ENCODE measurements around the gene SSBP2.
A peak's percentile ranks its signal among the peaks of the same experiment; 100 is the strongest.
"Not testable (repeated sequence)": the region's sequence is repeated elsewhere in the genome, so short reads cannot be mapped to it uniquely, and the experiment has no call there.

Gene SSBP2

DNA sequence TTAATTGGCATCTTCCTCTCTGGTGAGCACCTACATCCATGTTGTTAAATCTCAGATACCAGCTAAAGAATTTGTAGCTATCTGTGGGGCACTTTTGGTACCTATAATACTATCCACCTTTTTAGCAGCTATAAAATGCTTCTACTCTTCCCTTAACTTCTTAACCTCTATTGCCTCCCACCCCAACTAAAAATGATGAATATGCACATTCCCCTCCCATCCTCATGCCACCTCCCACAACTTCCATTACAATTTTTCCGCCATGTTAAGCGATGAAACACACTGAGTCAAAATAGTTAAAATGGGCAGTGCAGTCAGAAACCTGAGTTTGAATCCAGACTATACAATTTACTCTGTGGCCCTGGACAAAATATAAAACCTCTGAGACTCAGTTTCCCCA, 10.1 kb downstream of the SSBP2 start:
- DNase-seq, result no peak

DNA sequence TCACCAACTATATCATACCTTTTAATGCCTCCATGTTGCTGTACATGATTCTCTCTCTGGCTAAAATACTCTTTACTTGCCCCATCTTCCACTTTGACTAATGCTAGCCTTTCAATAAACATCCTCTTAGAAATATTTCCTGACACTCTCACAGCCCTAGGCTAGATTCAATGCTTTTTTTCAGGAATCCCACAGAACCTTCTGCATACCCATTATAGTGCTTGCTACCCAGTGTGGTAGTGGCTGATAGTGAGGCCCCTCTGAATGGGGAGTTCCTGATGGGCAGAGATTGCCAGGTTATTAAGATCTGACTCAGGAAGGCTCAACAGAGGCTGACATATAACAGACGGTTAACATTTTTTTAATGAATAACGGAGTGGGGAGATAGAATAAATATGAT, 11.6 kb downstream of the SSBP2 start:
- no peak for DNase-seq

DNA sequence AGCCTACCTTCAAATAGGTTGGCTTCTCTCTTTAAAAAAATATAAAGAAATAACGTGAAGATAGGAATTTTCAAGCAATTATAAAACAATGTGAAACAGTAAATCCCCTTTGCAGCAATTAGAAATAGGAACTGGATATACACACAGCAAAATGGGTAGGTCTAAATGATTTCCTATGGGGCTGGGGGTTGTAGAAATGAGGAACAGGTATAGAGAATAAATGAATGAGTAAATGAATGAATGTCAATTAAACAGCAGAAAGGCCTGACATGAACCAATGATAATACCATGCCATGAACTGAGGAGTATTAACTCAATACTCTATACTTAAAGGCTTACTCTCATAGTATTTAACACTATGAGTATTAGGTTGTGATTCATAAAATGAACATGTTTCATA, 21.6 kb downstream of the SSBP2 start:
- DNase-seq, result no peak

DNA sequence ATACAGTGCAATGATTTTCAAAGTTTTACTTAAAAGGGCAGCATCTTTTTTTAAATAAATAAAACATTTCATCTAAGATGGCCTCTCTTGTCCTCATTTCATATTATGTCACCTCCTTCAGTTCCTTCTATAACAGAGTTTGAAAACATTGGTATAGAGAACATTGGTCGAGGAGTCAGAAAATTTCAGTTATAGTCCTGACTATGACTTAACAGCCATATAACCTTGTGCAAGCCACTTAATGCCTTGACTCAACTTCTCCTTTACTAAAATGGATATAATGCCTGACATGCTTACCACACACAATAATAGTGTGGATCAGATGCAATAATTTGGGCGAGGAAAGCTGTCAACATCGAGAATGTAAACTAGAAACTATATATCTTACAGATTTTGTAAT, 22.6 kb downstream of the SSBP2 start:
- DNase-seq, result no peak

DNA sequence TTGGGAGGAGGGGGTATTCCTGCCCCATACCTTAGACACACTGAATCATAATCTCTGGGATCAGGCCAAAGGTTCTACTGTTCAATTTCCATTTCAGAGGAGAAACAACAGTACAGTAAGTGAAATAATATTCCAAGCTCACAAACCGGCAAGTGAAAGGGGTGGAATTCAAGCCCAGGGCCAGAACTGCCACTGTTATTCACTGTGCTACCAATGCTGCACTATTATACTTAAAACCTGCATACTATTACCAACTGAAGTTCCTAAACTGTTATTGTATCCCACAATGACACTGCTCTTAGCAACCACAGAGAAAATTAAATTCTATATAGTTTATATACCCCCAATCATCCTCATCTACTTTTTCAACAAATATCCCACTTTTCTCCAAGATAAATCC, 24.6 kb downstream of the SSBP2 start:
- no peak for DNase-seq

DNA sequence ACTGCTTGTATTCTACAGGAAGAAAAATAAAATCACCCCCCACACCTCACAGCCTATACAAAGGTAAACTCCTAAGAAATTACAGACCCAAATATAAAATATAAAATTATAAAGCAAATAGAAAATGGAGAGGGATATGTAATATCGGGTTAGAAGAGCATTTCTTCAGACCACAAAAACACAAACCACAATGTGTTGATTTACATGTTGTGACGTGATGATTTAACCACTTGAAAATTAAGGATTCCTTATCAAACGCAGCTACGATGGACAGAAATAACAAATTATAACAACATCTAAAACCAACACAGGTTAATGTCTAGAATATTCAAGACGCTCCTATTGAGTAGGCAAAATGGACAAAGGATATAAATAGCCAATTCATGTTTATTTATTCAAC, 26.3 kb downstream of the SSBP2 start:
- DNase-seq, result no peak

DNA sequence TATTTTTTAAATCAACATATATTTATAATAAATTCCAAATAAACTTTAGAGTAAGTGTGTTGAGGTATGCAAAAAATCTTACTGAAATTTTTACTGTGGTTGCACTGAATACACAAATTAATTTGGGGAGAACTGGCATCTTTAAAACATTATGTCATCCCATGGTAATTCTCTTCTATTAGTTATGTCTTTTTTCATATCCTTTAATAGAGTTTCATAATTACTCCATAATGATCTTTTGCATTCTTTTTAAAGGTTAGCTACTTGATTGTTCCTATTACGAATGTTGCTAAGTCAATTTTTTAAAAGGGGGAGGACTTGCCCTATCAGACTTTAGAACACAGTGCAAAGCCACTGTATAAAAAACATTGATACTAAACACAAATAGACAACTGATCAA, 26.8 kb downstream of the SSBP2 start:
- no peak for DNase-seq

DNA sequence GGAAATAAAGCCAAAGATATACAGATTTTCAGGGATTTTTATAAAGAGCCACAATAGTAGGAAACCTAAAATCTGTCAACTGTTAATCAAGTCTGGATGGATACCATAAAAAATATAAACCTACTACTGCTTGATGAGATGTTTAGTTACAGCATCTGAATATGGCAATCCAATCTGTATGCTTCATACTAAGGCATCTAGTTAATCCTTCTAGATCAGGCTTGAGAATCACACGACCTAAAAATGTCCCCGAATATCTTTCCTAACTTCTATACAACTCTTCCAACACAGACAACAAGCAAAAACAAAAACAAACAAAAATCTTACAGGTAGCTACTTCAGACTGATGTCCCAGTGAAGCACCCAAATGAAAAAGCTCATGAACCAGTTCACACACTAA, 29.8 kb downstream of the SSBP2 start:
- DNase-seq, result no peak

DNA sequence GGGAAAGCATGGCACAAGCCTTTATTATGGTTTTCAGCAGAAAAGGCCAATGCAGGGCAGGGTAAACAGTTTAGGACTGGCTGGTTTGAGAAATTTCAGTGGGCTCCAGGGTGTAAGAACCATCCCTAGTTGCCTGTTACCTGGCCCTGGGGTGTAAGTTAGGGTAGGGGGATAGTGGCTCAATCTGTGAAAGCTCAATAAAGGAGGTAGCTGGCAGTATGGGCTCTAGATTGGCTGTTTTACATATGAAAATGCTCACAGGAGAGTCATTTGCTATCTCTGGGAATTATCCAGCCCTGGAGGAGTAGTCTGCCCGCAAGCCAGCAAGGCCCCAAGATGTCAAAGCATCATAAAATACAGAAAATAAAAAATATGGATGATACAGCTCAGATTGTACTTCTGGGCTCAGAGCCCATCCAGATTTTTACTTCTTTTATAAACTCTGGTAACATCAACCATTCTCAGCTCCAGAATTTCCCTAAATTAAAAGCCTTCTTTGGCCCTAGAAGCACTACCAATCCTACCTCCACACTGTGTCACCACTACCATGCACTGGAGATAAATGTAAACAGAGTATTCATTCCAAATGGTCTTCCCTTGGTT, 31.1 kb downstream of the SSBP2 start:
- DNase-seq, result no peak

DNA sequence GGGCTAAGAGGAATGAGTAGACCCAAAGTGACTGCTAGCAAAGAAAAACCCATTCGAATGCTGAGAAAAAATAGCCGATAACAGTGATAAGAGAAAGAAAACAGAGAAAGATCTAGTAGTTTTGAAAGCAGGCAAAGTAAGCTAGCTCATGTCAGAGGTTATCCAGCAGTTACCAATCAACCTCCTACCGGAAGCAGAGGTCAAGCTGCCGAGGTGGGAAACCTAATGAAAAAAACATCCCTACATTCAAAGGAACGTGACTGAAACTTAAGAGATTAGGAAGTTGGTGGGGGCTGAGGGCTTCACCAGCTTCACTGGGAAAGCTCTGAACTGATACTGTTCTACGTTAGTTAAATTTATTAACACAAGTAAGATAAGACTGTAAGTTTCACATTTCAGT, 32.6 kb downstream of the SSBP2 start:
- peak; percentile 2 for DNase-seq

DNA sequence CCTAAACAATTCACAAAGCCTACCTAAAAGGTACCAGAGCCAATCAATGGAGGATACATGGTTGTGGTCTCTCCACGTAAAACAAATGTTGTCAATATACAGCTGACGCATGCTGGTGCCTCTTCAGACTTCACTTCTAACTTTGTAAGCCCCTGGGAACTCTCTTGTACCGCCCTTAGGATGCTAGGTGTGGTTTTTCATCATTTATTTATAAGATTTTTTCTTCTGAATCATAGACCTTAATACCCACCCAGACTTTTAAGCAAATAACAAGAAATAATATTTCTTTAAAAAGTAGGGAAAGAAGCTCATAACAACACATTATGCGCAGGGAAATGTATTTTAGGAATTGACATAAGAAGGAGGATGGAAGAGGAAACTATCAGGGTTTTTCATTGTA, 33.0 kb downstream of the SSBP2 start:
- DNase-seq, result no peak

DNA sequence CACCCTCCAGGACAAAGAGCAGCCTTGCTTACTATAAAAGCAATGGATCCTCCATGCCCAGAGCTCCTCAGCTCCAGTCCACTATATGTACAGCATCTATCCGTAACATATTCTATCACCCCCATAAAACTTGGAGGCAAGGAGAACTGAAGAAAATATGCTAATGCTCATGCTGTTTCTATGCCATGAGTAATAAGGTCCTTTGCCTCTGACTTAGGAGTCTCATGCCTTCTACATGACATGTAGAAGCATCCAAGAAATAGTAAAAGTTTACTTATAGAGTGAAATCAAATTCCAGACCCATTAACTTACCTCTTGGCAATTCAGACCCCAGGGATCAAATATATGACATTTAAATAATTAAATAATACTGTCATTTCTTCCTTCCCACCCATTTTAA, 33.7 kb downstream of the SSBP2 start:
- no peak for DNase-seq

DNA sequence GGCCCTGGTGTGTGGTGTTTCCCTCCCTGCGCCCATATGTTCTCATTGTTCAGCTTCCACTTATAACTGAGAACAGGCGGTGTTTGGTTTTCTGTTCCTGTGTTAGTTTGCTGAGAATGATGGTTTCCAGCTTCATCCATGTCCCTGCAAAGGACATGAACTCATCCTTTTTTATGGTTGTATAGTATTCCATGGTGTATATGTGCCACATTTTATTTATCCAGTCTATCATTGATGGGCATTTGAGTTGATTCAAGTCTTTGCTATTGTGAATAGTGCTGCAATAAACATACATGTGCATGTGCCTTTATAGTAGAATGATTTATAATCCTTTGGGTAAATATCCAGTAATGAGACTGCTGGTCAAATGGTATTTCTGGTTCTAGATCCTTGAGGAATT, 36.8 kb downstream of the SSBP2 start:
- DNase-seq, result not testable (repeated sequence)

DNA sequence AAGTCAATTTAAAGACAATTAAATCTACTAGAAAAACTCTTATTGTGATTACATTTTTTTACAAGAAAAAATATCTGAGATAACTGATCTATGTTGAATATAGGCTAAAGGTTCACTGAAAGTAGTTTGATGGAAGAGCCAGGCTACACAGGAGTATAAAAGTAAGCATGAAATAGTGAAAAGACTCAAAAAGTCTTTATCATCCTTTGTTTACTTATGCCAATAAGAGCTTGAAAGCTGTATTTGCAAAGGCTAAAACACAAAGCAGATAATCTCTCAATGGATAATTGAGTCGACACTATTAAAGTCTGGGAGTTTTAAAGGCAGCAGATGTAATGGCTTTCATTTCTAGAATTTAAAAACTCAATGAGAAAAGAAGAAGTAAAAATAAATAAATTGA, 42.0 kb downstream of the SSBP2 start:
- no peak for DNase-seq

DNA sequence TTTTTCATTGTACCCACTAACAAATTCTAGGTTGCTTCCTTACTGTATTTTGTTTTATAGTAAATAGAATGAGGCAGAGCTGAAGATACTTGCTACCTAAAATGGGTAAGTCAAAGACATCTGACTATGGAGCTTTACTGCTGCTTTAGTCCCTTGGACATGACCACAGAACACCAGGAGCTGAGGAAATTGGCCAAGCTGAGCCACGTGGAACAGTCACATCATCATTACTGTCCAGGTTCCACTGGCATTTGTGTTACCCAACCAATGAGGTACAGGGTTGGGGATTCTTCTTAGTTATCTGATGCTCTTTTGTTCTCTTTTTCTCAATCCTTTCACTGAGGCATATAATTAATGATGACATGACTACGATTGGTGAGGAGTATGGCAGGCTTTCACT, 47.1 kb downstream of the SSBP2 start:
- DNase-seq, result no peak

DNA sequence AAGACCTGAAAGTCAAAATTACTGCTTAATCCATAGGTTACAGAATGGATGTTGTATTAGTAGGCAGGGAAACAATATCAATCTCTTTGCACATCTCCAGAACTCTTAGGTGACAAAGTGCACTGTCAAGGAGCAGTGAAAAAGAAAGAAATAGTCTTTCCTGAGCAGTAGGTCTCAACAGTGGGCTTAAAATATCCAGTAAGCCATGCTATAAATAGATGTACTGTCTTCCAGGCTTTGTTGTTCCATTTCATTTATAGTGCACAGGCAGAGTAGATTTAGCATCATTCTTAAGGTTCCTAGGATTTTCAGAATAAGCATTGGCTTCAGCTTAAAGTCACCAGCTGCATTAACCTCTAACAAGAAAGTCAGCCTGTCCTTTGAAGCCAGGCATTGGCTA, 50.7 kb downstream of the SSBP2 start:
- DNase-seq, result no peak

DNA sequence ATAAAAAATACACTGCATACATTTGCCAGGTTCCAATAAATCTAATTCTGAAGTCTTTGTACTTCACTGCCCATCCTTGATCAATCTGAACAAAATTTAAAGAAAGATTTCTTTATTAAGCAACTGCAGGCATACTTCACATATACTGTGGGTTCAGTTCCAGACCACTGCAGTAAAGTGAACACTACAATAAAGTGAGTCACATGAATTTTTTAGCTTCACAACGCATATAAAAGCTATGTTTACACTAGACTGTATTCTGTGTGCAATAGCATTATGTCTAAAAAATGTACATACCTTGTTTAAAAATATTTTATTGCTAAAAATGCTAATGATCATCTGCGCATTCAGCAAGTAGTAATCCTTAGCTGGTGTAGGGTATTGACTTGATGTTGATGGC, 52.1 kb downstream of the SSBP2 start:
- DNase-seq, result no peak

DNA sequence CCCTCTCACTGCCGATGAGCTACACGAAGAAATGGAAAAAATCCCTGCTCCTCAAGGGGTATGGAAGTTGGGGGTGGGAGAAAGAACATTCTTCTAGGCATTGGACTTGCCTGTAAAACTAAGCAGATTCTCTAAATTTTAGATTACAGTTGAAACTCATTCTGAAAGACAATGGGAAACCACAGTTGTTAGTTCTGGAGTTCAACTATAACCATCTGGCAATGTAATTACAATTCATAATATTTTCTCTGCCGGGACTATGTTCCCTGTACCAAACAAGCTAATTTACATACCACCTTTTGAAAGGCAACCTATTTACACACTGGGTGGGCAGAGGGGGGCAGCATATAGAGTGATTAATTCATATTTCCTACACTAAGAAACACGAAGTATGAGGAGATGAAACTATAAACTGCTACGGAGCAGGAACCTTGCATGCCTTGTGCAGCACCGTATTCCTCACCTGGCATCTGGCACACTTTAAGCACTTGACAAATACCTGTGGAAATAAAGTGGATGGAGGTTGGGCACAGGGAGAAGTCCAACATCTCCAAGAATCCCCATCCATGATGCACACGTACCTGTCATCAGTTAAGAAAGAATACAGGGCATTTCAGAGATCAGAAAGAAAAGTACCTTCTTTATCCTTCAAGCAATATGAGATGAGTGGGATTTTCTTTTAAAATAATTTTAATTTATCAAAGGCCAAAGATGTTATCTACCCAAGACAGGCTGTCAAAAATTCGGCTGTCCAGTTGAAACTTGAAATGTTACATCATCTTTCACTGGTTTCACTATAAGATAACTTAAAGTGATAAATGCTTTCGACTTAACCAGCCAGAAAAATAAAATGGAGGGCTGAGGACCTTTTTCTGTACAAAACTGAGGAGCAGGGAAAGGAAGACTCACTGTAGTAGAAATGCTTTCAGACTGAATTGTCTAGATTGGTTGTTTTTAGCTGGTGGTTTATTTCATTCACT, 54.2 kb downstream of the SSBP2 start:
- no peak for DNase-seq

DNA sequence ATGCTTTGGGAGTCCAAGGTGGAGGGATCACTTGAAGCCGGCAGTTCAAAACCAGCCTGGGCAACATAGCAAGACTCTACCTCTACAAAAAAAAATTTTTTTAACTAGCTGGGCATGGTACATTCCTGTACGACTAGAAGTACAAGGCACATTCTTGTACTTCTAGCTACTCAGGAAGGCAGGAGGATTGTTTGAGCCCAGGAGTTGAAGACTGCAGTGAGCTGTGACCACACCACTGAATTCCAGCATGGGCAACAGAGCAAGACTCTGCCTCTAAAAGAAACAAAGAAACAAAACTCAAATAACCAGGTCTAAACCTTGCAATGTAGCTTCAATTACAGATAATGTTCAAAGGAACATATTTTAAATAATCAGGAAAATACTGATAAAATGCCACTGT, 56.2 kb downstream of the SSBP2 start:
- no peak for DNase-seq

DNA sequence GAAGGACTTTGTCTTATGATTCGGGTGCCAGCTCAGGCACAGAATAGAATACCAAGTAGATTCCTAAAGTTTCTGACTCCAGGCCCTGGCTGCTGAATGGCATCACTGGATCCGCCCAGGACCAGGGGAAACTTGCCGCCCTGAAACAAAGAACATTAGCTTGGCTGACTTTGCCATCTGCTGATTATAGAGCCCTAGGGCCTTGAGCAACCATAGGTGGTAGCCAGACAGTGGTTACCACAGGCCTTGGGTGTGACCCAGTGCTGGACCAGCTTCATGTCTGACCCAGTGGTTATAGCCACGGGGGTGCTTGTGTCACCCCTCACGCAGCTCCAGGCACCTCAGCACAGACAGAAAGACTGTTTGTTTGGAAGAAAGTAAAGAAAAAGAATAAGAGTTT, 62.7 kb downstream of the SSBP2 start:
- no peak for DNase-seq

DNA sequence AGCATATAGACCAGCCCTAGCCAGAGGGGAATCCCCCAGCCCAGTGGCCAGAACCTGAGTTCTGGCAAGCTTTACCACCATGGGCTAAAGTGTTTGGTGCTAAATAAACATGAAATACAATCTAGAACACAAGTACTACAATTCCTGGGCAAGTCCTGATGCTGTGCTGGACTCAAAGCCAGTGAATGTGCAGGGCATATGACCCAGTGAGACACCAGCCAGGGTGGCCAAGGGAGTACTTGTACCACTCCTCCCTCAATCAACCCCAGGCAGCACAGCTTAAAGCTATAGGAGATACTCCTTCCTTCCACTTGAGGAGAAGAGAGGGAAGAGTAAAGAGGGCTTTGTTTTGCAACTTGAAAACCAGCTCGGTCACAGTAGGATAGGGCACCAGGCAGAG, 63.6 kb downstream of the SSBP2 start:
- DNase-seq, result no peak

DNA sequence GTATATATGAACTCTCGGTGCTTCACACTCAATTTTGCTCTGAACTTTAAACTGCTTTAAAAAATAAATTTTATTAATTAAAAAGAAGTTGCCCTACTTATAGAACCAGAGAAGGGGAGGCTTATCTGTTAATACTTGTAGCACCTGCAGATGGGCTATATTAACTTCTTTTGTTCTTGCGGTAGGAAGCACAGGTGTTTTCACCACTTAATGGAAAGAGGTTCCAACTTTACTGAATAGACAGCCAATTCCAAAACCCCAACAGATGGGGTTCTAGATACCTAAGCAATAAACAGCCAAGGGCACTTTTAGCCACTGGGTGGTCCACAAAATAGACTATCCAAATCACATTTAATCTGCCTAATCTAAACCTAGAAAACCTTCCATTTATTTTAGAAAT, 65.4 kb downstream of the SSBP2 start:
- no peak for DNase-seq

DNA sequence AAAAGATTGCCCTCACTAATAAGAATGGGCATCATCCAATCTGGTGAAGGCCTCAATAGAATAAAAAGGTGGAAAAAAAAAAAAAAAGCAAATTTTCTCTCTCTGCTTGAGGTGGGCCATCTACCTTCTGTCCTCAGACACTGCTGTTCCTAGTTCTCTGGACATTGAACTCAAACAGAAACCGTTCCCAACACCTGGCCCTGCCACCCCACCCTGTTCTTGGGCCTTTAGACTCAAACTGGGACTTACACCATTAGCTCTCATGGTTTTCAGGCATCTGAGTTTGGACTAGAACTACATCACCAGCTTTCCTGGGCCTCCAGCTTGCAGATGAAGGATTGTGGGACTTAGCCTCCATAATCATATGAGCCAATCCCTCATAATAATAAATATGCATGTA, 71.0 kb downstream of the SSBP2 start:
- no peak for DNase-seq

DNA sequence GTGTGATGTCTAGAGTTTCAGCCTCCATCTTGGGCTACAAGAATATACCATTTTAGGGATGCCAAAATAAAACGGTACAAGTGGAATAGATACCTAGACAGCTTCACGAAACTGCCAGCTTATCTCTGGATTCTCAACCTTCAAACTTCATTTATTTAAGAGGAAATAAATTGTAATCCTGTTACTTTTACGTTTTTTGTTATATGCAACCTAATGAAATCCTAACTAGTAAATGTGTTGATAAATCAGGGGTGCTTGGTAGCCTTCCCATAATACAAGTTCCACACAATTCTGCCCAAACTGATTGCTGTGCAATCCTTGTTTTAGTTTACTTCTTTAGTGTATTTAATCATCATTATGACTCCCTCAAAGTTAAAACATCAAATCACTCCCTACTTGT, 75.5 kb downstream of the SSBP2 start:
- DNase-seq, result no peak
